Activated CD4-positive, alpha-beta T cell treated with anti-CD3 and anti-CD28 coated beads for 4 hours (primary cell): Measurements from ENCODE around the gene TGM4.

Experiments used
- DNase-seq, 2 donors: peaks; one replicate each; pipeline ENCODE4 v3.0.0-alpha.2; 2020

TGM4 gene

DNA sequence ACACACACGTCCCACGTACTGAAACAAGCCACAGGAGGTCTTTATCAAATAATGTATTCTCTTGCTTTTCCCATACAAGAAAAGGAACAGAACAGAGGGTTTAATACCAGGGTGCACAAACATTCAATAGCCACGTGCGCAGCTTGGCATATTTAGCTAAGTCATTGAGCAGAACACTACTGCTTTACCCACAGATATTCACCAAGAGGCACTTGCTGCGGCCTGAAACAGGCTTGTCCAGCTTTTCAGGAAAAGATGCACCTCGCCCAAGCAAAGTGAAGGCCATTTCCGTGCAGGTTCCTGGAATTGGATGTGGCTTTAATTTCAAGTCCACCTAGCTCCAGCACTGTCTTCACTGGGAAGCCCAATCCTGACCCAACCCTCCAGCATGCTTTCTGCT, 84.0 kb downstream of the TGM4 start:
- no peak for DNase-seq

DNA sequence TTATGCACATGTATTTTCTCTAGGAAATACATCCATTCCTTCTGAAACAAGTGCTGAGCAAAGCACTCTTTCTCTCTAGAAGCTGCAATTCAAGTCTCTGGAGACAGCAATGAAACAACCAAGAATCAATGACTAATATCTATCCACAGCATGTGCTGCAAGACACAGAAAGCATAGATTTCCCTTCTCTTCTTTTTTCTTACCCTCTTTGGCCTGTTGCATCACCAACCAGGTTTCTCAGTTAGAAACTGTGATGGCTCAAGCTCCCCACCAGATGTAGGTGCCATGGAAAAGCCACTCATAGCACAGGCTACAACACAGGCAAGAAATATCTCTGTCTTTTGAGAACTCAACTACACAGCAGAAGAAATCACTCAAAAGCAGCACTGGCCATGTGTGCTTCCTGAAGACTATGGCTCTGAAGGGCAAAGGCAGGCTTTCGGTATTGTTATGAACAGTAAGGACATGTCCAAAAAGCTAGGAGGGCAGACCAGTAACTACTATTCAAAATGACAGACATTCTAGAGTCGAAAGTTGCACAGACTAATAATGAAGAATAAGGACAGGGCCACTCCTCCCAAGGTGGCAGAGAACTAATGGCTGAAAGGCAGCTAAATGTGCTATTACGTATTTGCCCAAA, 86.1 kb downstream of the TGM4 start:
- DNase-seq = no peak

DNA sequence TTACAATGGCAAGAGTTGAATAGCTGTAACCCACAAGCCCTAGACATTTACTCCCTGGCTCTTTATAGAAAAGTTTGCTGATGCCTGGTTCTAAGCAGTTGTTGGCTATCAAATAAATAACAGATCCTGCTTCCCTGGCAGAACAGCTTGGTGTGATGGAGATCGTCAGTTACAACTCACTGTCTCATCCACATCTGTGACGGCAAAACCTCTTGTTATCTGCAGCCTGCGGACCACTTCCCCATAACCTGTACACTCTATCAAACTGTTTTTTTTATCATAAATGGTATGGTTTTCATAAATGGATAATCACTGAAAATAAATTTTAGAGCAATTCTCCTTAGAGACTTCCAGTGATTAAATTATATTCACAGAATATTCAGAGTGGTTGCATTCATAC, 87.5 kb downstream of the TGM4 start:
- DNase-seq = no peak

DNA sequence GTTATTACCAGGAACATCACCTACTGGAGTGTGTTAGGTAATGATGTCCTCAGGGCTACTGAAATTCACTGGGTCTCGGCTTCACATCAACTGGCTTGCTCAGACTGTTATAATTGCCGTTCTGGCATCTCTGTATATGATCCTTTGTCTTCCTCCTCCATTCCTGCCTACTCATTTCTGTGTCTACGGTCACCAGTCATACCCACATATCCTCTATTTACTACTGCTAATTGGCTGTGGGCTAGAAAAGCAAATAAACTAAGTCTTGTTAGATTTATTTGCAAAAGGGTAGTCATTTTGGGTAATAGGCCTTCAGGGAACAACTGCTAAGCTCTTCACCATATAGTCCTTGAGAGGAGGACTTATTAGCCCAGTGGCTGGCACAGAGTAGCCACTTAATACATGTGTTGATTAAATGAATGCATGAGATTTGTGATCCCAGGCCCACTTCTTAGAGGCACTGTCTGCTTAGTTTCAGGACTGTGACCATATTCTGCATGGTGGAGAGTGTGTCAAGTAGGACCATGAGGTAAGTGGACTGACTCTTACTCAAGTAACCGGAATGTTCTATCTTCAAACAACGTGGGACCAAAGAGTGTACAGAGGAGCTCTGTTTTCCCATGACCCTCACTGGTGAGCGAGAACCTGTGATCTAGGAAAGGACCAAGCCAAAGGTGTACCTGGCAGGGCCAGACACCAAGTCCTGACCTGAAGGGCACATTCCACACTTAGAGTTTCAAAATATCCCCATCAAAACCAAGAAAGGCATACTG, 88.4 kb downstream of the TGM4 start:
- no peak for DNase-seq

DNA sequence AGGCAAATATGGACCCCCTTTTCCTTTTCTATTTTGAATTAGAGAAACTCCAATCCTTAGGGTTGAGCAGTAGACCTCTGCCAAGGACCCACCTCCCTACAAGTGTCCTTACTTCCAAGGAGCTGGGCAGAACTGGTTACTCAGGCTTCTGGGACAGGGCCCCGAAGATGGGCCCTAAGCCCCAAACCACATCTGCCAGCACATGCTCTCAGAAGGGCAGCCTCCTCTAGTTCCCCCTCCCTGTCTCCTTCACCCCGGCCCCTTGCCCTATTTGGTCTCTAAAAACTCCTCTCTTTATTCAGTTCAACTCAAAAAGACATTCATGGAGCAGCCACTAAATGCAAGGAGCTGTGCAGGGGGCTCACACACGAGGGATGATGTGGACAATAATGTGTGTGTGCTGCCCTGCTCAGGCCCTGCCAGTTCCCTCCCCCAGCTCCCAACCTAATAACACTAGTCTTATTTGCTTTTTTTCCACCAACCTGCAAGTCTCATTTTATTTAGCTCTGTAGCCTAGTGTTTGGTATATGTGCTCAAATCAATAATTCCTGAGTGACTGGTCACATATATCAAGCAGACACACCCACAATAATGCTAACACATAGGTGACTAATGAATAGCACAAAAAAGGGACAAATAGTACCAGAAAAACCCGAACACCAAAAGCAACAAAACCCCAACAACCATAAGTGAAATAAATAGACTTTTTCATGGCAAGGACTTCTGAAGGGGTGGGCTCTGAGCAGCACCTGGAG, 89.3 kb downstream of the TGM4 start:
- DNase-seq = no peak
